HG03575 (cell line): Measurements from ENCODE around the gene GREB1.

ENCODE experiments used
- ATAC-seq: cut with Tn5 transposase; IDR thresholded peaks from one replicate; pipeline ENCODE4 v1.9.1; 2021; ENCODE audit not compliant: unreplicated experiment, insufficient number of reproducible peaks, low FRiP score; ENCODE audit errors: extremely low read depth

GREB1 gene

DNA sequence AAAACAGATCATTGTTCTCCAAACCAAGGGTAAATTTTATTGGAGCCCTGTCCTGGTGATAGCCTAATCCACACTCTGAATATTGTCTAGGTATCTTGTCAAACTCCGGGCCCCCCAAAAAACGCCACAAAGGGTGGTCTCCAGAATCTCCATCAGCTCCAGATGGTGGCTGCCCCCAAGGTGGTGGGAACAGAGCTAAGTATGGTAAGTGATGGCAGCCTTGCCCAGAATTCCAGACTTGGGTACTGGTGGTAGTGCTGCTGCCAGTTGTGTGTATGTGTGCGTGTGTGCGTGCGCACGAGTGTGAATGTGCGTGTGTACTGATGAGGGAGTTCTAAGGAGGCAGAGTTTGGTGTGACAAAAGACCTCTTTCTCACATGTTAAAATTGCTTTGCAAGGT lies 51.2 kb downstream of the GREB1 start:
- no peak for ATAC-seq

DNA sequence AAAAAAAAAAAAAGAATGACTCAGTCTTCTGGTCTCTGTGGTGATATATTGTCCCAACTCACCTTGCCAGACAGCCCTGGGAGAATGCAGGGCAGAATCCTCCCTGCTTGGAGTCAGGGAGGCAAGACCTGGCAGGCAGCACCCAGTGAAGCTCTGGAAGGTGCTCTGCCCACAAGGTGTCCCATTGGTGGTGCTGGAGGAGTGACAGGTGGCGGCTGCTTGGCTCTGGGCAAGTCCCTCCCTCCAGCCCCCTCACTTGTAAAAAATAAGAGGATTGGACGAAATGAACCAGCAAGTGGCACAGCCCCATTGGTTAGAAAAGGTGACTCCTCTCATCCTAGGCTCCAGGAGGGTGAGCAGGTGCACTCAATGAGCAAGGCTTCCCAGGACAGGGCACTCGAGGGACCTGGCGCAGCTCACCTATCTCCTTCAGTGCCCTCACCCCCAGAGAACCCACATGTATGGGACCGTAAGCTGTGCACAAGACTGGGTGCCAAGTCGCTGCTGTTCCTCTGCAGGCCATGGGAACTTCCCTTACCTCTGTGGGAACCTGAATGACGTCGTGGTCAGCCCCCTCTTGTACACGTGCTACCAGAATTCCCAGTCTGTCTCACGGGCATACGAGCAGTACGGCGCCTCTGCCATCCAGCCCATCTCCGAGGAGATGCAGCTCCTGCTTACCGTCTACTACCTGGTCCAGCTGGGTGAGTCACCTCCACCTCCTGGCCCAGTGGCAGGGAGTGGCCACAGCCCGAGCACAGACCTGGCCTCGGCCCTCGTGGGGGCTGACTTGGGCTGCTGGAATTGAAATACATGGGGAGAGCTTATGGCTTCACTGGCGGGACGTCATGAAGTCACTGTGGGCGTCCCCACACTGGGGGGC lies 54.6 kb downstream of the GREB1 start:
- no peak for ATAC-seq

DNA sequence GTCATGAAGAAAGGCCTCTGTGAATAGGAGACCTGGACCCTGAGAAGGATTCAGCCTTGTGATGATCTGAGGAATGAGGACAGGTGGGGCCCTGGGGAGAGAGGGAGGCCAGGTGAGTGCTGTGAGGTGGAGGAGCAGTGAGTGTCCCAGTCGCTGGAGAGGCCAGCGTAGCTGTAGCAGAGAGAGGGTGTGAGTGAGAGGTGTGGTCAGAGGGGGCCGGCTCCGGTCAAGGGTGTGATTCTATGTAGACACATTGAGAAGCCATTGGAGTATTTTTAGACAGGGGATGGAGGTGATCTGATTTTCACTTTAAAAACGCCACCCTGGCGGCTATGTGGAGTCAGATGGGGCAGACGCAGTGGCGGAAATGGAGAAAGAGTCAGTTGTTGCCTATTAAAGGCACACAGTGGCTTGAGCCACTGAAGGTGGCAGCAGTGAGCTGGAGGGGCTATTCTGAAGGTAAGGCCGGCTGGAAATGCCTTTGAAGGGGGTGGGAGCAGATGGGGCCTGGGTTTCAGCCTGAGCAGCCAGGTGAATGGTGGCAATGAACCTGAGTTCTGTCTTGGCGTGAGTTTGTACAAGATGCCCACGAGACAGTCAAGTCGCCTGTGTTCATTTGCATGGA lies 55.6 kb downstream of the GREB1 start:
- no peak for ATAC-seq

DNA sequence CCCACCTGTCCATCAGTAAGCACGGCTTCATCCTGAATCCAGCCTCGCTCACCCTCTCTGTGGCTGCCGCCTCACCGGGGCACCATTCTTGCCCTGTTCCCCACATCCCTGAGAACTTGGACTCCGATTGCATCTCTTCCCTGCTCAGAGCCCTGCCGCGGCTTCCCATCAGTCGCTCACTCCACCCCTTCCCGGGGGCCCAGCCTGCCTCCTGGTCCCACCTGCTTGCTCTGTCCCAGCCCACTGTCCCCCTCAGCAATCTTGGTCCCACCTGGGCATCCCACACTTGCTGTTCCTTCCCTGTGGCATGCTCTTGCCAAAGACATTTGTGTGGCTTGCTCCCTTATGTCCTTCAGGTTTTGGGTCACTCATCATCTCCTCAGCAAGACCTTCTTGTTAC lies 56.3 kb downstream of the GREB1 start:
- no peak for ATAC-seq

DNA sequence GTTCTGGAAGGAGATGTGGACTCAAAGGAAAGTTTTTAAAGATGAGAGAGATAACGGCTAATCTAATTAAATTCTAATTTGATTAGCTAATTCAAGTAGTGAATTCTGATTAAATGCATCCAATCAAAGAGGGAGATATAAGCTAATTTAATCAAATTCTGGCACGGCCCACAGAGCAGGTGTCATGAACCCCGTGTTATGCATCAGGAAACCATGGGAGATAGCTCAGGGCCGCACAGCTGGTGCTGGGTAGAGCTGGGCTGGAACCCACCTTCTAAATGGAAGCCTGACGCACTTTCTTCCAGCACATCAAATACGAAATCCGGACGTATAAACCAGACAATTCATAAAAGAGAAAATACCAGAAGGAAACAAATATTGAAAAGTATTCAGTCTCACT lies 57.2 kb downstream of the GREB1 start:
- ATAC-seq: no peak

DNA sequence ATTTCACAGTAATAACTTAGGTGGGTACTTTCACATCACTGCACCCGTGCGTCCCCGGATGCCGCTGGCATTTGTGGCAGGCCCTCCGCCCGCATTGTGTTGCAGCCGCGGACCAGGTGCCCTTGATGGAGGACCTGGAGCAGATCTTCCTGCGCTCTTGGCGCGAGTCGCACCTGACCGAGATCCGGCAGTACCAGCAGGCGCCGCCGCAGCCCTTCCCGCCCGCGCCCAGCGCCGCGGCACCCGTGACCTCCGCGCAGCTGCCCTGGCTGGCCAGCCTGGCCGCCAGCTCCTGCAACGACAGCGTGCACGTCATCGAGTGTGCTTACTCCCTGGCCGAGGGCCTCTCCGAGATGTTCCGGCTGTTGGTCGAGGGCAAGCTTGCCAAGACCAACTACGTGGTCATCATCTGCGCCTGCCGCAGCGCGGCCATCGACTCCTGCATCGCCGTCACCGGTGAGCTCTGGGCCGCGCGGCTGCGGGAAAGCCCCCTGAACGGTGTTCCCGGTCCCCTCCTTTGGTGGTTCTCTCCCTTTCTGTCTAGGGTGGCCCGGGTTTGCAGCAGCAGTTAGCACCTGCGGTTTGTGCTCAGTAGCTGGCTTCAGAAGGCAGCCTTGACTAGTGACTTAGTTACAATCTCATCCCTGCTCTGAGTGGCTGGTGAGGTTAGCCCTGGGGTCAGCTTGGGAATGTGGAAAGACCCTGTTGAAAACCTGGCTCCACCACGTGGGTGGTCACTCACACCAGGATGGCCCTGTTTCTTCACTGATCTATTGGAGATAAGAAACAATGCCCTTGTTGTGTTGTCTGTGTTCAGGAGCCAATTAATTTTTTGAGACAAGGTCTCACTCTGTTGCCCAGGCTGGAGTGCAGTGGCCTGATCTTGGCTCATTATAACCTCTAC lies 59.1 kb downstream of the GREB1 start:
- no peak for ATAC-seq

DNA sequence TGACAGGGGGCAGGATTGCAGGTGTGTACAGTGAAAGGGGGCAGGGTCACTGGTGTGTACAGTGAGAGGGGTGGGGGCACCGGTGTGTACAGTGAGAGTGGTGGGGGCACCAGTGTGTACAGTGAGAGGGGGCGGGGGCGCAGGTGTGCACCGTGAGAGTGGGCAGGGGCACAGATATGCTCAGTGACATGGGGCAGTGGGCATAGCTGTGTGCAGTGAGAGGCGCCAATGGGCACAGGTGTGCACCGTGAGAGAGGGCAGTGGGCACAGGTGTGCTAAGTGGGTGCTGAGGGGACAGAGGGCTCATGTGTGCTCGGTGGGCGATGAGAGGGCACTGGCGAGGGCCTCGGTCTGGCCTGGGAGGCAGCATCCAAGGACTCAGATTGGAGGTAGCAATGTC lies 63.0 kb downstream of the GREB1 start:
- ATAC-seq: no peak

DNA sequence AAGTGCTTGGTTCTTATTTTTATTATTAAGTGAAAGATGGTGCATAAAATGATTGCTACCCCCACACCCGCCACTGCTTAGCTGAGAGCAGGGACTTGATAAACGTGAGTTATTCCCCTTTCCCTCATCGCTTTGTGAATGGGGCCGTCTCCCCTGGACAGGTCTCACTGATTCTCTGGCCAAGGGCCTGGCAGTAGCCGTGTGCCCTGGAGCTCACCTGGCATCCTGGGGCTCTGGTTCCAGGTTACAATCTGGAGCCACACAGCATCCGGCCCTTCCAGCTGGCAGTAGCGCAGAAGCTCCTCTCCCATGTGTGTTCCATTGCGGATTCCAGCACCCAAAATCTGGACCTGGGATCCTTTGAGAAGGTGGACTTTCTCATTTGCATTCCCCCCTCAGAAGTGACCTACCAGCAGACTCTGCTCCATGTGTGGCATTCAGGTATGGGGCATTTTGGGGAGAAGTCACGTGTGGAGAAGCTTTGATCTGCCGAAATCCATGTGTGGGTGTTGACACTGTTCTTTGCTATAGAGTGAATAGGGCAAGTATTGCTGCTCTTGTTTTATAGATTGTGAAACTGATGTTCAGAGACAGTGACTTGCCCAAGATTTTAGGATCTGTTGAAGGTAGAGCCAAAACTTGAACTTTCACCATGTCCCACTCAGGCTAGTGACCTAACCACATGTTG lies 63.8 kb downstream of the GREB1 start:
- ATAC-seq: no peak

DNA sequence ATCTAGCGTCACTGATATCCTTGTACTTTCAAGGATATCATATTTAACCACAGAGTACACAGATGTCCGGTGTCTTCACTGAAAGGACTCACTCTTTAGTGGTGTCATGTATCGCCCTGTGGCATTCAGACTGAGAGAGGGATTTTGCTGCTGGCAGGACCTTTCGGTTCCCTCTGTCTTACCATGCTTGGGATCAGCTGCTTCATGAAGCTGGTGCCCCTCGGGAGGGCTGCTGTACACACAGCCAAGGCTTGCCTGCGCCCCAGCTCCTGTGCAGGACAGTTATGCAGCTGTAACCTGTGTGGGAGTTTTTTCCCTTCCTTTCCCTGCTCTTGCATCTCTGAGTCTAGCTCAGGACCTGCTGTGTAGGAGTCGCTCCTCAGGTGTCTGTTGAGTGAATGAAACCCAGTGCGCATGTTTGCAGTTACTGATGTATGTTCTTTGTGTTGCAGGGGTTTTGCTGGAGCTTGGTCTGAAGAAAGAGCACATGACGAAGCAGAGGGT lies 64.4 kb downstream of the GREB1 start:
- ATAC-seq: no peak

DNA sequence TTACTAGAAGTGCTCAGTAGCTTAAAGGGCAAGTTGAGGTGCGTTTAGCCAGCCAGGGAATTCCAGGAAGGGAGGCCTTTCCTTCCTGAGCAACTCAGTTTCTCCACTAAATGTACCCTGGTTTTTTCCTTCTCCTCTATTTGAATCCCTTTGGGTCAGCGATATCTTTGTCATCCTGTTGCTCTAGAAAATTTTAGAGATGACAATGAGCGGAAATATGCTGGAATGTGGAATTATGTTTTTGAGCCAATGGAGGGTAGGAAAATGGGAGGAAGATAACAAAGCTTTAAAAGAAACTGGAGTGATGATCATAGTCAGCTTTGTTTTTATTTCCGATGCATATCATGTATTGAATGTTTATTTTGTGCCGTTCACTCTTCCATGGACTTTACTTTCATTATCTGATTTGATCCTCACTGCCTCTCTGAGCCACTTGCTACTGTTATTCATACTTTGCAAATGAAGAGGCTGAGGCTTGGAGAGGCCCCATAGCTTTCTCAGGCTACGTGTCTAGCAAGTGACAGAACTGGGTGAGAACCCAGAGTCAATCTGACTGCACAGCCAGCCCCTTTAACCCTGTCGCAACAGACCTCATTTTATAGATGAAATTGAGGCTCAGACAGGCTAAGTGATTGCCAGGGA lies 68.8 kb downstream of the GREB1 start:
- ATAC-seq: no peak

DNA sequence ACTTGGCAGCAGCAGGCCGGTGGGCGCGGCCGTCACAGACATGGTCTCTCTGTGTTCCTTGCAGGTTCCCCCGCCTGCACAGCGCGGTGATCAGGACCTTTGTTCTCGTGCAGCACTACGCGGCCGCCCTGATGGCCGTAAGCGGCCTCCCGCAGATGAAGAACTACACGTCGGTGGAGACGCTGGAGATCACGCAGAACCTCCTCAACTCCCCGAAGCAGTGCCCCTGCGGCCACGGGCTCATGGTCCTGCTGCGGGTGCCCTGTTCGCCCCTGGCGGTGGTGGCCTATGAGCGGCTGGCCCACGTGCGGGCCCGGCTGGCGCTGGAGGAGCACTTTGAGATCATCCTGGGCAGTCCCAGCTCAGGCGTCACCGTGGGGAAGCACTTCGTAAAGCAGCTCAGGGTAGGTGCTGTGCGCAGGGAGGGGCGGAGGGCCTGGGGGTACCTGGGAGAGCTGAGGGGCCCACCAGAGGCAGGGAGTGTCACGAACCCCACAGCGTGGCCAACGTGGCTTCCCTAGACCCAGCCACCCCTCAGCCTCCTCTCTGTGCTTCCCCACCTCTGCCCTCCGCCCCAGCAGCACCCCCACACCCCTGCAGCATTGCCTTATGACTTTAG lies 76.9 kb downstream of the GREB1 start:
- ATAC-seq: no peak

DNA sequence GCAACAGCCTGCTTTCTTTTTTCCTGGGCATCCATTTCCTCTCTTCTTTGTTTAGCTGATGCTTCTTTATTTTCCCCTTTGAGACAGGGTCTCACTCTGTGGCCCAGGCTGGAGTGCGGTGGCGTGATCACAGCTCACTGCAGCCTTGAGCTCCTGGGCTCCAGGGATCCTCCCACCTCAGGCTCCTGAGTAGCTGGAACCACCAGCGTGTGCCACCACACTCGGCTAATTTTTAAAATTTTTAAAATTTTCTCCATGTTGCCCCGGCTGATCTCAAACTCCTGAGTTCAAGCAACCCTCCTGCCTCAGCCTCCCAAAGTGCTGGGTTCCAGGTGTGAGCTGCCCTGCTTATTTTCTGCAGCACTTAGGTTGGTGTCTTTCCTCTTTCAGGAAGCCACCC lies 77.4 kb downstream of the GREB1 start:
- no peak for ATAC-seq

DNA sequence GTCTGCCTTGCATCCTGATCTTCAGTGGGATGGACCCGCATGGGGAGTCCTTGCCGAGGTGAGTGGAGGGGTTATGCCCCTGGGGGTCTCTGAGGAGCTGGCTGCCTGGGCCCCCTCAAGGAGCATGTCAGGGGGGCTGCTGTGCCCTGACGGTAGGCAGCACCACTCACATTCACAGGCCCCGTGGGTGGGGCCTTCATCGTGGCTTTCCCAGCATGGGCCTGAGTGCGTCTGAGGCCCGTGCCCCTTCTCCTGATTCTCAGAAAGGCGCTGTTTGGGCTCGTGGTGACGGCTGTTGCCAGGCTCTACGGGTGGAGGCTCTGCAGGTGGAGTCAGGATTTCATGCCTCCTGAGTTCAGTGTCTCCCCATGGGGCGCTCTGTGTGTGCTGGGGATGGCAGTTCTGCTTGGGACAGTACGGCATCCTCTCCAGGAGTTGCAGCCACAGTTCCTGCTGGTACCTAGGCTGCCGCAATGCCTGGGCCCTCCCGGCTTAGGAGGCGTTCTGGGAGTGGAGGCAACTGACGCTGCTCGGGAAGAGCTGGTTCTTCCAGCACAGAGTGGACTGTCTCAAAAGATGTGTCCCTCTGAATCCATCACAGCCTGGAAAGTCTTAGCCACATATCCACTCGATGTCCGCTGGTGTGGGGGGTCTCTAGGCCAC lies 78.8 kb downstream of the GREB1 start:
- no peak for ATAC-seq

DNA sequence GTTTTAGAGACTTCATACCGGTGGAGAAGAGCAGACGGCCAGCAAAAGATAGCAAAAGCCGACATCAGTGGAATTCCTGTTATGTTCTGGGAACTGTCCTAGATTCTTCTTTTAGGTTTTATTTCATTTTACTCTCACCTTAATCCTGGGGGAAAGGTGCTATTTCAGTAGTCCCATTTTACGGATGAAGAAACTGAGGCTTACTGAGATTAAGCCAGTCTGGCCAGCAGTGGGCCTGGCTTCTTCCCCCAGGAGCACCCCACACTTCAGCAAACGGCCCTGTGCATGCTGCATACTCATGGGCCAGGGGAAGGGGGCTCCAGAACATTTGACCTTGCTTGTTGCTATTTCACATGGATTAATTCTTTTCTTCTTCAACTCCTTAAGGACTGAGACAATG lies 79.5 kb downstream of the GREB1 start:
- no peak for ATAC-seq

DNA sequence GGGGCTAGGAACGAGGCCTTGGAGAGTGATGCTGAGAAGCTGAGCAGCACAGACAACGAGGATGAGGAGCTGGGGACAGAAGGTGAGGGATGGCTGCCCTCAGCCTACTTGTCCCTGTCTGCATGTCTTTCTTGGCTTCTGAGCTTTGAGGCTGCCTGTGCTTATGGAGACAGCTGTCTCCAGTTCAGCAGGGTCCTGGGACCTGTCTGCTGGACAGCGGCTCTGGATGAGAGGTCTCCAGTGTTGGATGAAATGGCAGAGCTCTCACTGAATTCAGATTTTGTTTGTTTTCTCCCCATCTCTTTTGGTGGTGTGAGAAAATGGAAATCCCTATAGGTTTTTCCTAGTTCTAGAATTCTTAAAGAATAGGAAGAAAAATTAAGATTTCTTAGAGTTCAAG lies 81.4 kb downstream of the GREB1 start:
- ATAC-seq: no peak

DNA sequence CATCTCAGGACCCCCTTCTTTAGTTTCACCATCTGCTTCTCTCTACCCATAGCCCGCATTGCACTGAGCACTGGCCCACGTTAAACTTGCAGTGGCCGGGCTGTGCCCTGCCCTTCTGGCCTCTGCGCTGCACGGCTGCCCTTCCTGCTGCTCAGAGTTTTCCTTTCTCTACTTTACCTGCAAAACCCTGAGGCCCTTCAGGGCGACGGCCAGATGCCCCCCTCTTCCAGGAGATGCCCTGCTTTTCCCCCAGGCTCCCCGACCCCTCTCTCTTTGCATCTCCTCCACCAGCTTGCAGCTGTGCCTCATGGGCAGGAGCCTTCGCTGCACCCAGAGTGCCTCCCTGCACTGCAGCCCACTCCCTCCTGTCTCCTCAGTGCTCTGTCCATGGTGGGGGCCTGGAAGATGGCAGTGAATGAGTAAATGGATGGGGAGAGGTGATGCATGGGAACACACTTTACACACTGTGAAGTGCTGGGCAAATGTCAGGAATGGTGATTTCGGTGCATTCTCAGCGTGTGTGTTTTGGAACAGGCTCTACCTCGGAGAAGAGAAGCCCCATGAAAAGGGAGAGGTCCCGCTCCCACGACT lies 82.3 kb downstream of the GREB1 start:
- no peak for ATAC-seq

DNA sequence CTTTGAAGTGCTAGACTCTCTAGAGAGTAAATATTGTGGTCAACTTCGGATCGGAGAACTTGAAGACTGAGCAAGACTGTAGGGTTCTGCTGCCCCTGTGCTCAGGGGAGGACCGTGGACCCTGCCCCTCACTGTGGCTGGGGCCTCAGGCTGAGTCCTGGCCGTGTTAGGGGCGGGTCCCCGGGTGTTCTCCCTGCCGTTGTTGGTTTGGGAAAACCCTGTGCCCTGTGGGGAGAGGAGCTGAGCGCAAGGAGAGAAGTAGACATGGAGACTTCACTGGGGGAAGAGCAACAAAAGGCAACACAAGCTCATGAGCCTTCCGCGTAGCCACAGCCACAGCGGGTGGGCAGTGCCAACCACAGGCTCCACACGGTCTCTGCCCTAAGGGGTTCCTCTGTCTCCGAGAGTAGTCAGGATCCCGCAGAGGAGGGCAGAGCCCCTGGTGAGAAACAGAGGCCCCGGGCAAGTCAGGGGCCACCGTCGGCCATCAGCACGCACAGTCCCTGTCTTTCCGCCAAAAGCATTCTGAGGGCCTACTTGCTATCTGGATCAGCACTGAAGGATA lies 83.1 kb downstream of the GREB1 start:
- ATAC-seq: no peak
